H9 (cell line): ENCODE measurements around the gene BMERB1. TPM values are rescaled to one million over a fixed set of nuclear protein-coding genes. Genes with fewer than 3 reads are reported as not detected.

Source experiments
- DNase-seq: peaks from one replicate; pipeline ENCODE4 v3.0.0-alpha.2; 2017
- H2AFZ ChIP-seq: one replicate; pipeline ENCODE4 v1.6.1; 2013; ENCODE audit warnings: mild to moderate bottlenecking, low read length, control low read depth, moderate library complexity
- H2AK5ac ChIP-seq: 2 replicates; pipeline ENCODE4 v1.6.1; 2013; ENCODE audit warnings: low read length, control low read depth, mixed read lengths; ENCODE audit not compliant: insufficient read length
- H2BK120ac ChIP-seq: one replicate; pipeline ENCODE4 v1.6.1; 2013; ENCODE audit warnings: low read depth, mild to moderate bottlenecking, low read length, control low read depth, inconsistent platforms; ENCODE audit not compliant: poor library complexity, severe bottlenecking
- H2BK12ac ChIP-seq: 2 replicates; pipeline ENCODE4 v1.6.1; 2013; ENCODE audit warnings: low read length, control low read depth, mixed read lengths, low read depth; ENCODE audit not compliant: insufficient read length
- H2BK15ac ChIP-seq: 2 replicates; pipeline ENCODE4 v1.6.1; 2013; ENCODE audit warnings: low read depth, low read length, control low read depth
- H2BK20ac ChIP-seq: one replicate; pipeline ENCODE4 v1.6.1; 2013; ENCODE audit warnings: low read depth, mild to moderate bottlenecking, low read length, control low read depth, inconsistent platforms; ENCODE audit not compliant: poor library complexity, severe bottlenecking
- H2BK5ac ChIP-seq: 2 replicates; pipeline ENCODE4 v1.6.1; 2013; ENCODE audit warnings: low read length, control low read depth, mixed read lengths; ENCODE audit not compliant: insufficient read length
- H3K14ac ChIP-seq: 2 replicates; pipeline ENCODE4 v1.6.1; 2013; ENCODE audit warnings: low read length, control low read depth; ENCODE audit not compliant: insufficient read depth
- H3K18ac ChIP-seq: 2 replicates; pipeline ENCODE4 v1.6.1; 2013; ENCODE audit warnings: low read depth, mild to moderate bottlenecking, mixed read lengths, low read length, control low read depth; ENCODE audit not compliant: insufficient read length
- H3K23ac ChIP-seq: 2 replicates; pipeline ENCODE4 v1.6.1; 2013; ENCODE audit warnings: low read length, control low read depth, mixed read lengths, low read depth; ENCODE audit not compliant: insufficient read length
- H3K23me2 ChIP-seq: 2 replicates; pipeline ENCODE4 v1.6.1; 2013; ENCODE audit warnings: low read depth, mild to moderate bottlenecking, mixed read lengths, low read length, control low read depth; ENCODE audit not compliant: insufficient read length, poor library complexity, severe bottlenecking
- H3K27ac ChIP-seq: 2 replicates; pipeline ENCODE4 v1.5.1; 2013; ENCODE audit warnings: low read length, control low read depth, mixed read lengths, low read depth; ENCODE audit not compliant: insufficient read length
- H3K27me3 ChIP-seq: 2 replicates; pipeline ENCODE4 v1.6.1; 2013; ENCODE audit warnings: low read length, control low read depth, inconsistent platforms; ENCODE audit not compliant: insufficient read depth
- H3K4ac ChIP-seq: 2 replicates; pipeline ENCODE4 v1.6.1; 2013; ENCODE audit warnings: low read depth, mild to moderate bottlenecking, control low read depth, inconsistent platforms, low read length, moderate library complexity
- H3K4me1 ChIP-seq: 2 replicates; pipeline ENCODE4 v1.6.1; 2013; ENCODE audit warnings: low read length, control low read depth, inconsistent platforms; ENCODE audit not compliant: insufficient read depth
- H3K4me2 ChIP-seq: 2 replicates; pipeline ENCODE4 v1.6.1; 2013; ENCODE audit warnings: low read length, control low read depth, mixed read lengths; ENCODE audit not compliant: insufficient read length, insufficient read depth
- H3K56ac ChIP-seq: 2 replicates; pipeline ENCODE4 v1.6.1; 2013; ENCODE audit warnings: low read depth, mild to moderate bottlenecking, mixed read lengths, low read length, control low read depth; ENCODE audit not compliant: insufficient read length
- H3K79me1 ChIP-seq: 2 replicates; pipeline ENCODE4 v1.6.1; 2013; ENCODE audit warnings: low read depth, mild to moderate bottlenecking, moderate library complexity, low read length, control low read depth, inconsistent platforms; ENCODE audit not compliant: insufficient read depth, poor library complexity, severe bottlenecking
- H3K79me2 ChIP-seq: 2 replicates; pipeline ENCODE4 v1.6.1; 2013; ENCODE audit warnings: low read length, control low read depth, inconsistent platforms; ENCODE audit not compliant: insufficient read depth
- H3K9ac ChIP-seq: 2 replicates; pipeline ENCODE4 v1.6.1; 2013; ENCODE audit warnings: low read length, control low read depth, mixed read lengths; ENCODE audit not compliant: insufficient read length; ENCODE audit errors: extremely low read depth
- H3K9me3 ChIP-seq: one replicate; pipeline ENCODE4 v1.6.1; 2013; ENCODE audit warnings: low read depth, low read length, inconsistent platforms; ENCODE audit not compliant: control insufficient read depth
- H3T11ph ChIP-seq: one replicate; pipeline ENCODE4 v1.6.1; 2013; ENCODE audit warnings: mild to moderate bottlenecking, low read length, control low read depth, inconsistent platforms
- H4K20me1 ChIP-seq: one replicate; pipeline ENCODE4 v1.6.1; 2013; ENCODE audit not compliant: control insufficient read depth, insufficient read length, insufficient read depth
- H4K5ac ChIP-seq: 2 replicates; pipeline ENCODE4 v1.6.1; 2013; ENCODE audit warnings: low read depth, mild to moderate bottlenecking, mixed read lengths, low read length, control low read depth; ENCODE audit not compliant: insufficient read length
- H4K8ac ChIP-seq: replicated peaks from 2 replicates; pipeline ENCODE4 v1.6.1; 2013; ENCODE audit warnings: low read length, control low read depth, mixed read lengths, low read depth; ENCODE audit not compliant: insufficient read length
- H4K91ac ChIP-seq: 2 replicates; pipeline ENCODE4 v1.6.1; 2013; ENCODE audit warnings: low read depth, mild to moderate bottlenecking, moderate library complexity, mixed read lengths, low read length, control low read depth; ENCODE audit not compliant: insufficient read length
- H3K27ac Mint-ChIP-seq, 3 experiments: 2 replicates in 2 of 3; 3 replicates in 1 of 3; pipeline ENCODE4 v1.8.0; 2020 to 2021; ENCODE audit warnings: mixed read lengths in 3 of 3, mild to moderate bottlenecking in 1 of 3, moderate library complexity in 1 of 3
- H3K27me3 Mint-ChIP-seq: 2 replicates; pipeline ENCODE4 v1.8.0; 2021; ENCODE audit warnings: low read depth, mild to moderate bottlenecking, moderate library complexity, mixed read lengths
- H3K36me3 Mint-ChIP-seq, 3 experiments: 2 replicates in 2 of 3; 3 replicates in 1 of 3; pipeline ENCODE4 v1.8.0; 2020 to 2021; ENCODE audit warnings: low read depth in 3 of 3, mixed read lengths in 3 of 3; ENCODE audit not compliant: insufficient read depth in 1 of 3
- H3K4me1 Mint-ChIP-seq, 2 experiments: 2 replicates each; pipeline ENCODE4 v1.8.0; 2020; ENCODE audit warnings: mixed read lengths in 2 of 2
- H3K4me3 Mint-ChIP-seq, 2 experiments: 2 replicates in 1 of 2; 3 replicates in 1 of 2; pipeline ENCODE4 v1.8.0; 2020 to 2021; ENCODE audit warnings: mild to moderate bottlenecking in 2 of 2, mixed read lengths in 2 of 2, moderate library complexity in 1 of 2
- H3K9me3 Mint-ChIP-seq, 2 experiments: 2 replicates in 1 of 2; 3 replicates in 1 of 2; pipeline ENCODE4 v1.8.0; 2020; ENCODE audit warnings: mild to moderate bottlenecking in 2 of 2, mixed read lengths in 2 of 2, moderate library complexity in 1 of 2
- WGBS: extraction: QIAGEN DNeasy Blood & Tissue Kit; methylation state at CpG from one replicate; pipeline ENCODE4 v1.1.7; 2013; ENCODE audit warnings: missing lambda C conversion rate, low lambda C conversion rate, mixed read lengths; ENCODE audit not compliant: insufficient read length; ENCODE audit errors: extremely low coverage; 5-methylcytosine and 5-hydroxymethylcytosine counted together
- total RNA-seq: library from RNA; stranded (reverse); gene quantifications from 2 replicates; pipeline ENCODE4 v1.2.1, GENCODE V29; 2021
- TF ChIP-seq, protein P1 (sequence below): fragments of 200-600 bp; sonication (generic); conservative IDR thresholded peaks from 3 replicates; pipeline ENCODE4 v1.8.0; 2021; ENCODE audit warnings: antibody characterized with exemption, mild to moderate bottlenecking

Gene BMERB1
- total RNA-seq, 1 experiment from 2014 or later = 19.5 TPM

GRCh38 chr16:15610369-15610871 lies 176.0 kb downstream of the BMERB1 start:
- no peaks in the 10 kb centered on the region for H3K27me3 Mint-ChIP-seq
- TF ChIP-seq, protein P1, sequence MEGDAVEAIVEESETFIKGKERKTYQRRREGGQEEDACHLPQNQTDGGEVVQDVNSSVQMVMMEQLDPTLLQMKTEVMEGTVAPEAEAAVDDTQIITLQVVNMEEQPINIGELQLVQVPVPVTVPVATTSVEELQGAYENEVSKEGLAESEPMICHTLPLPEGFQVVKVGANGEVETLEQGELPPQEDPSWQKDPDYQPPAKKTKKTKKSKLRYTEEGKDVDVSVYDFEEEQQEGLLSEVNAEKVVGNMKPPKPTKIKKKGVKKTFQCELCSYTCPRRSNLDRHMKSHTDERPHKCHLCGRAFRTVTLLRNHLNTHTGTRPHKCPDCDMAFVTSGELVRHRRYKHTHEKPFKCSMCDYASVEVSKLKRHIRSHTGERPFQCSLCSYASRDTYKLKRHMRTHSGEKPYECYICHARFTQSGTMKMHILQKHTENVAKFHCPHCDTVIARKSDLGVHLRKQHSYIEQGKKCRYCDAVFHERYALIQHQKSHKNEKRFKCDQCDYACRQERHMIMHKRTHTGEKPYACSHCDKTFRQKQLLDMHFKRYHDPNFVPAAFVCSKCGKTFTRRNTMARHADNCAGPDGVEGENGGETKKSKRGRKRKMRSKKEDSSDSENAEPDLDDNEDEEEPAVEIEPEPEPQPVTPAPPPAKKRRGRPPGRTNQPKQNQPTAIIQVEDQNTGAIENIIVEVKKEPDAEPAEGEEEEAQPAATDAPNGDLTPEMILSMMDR = no peak

More at GRCh38 chr16:15610369-15610871, 176.0 kb downstream of the BMERB1 start:
- Histone ChIP-seq H2BK15ac (no peak overlapping the region), H3K18ac (no peak overlapping the region), H2BK20ac (no peak overlapping the region), H2AFZ (no peak overlapping the region), H3K23ac (no peak overlapping the region), H2AK5ac (no peak overlapping the region), H3K79me2 (no peaks in the 10 kb centered on the region), H3K23me2 (no peaks in the 10 kb centered on the region), H3K4me1 (no peaks in the 10 kb centered on the region), H2BK120ac (no peak overlapping the region), H3K9ac (no peak overlapping the region), H3K27ac (no peak overlapping the region), H3K4me2 (no peak overlapping the region), H3K79me1 (no peaks in the 10 kb centered on the region), H3K56ac (no peak overlapping the region), H3K9me3 (no peaks in the 10 kb centered on the region), H4K91ac (no peak overlapping the region), H3K4ac (no peak overlapping the region), H4K8ac (no peak overlapping the region), H2BK5ac (no peak overlapping the region), H4K20me1 (no peaks in the 10 kb centered on the region), H4K5ac (no peak overlapping the region), H3T11ph (no peak overlapping the region), H3K27me3 (no peaks in the 10 kb centered on the region), H2BK12ac (no peak overlapping the region), H3K14ac (no peak overlapping the region)
- peaks cover 3 to 11% of the 10 kb centered on the region in 2 experiments for H3K4me1 Mint-ChIP-seq
- H3K4me3 Mint-ChIP-seq = no peak overlapping the region
- no CpG with 5 or more reads among the region's 10 CpGs for WGBS
- H3K36me3 Mint-ChIP-seq = peaks cover 16 to 79% (median 59%) of the 10 kb centered on the region in 3 experiments; a peak in 6 of 7 replicates
- DNase-seq = no peak
- no peaks in the 10 kb centered on the region for H3K9me3 Mint-ChIP-seq
- no peak overlapping the region; a peak in 1 of 7 replicates for H3K27ac Mint-ChIP-seq
